SH-SY5Y (cell line): ENCODE results near the gene PPP1R15B.

ENCODE experiments used
- GATA2 ChIP-seq: IDR thresholded peaks from 2 replicates; pipeline ENCODE4 v1.6.1; 2011; ENCODE audit warnings: mild to moderate bottlenecking, low read depth, low read length
- GATA3 ChIP-seq: IDR thresholded peaks from 2 replicates; pipeline ENCODE4 v1.6.1; 2011; ENCODE audit warnings: low read depth, mild to moderate bottlenecking, low read length, moderate library complexity

The PPP1R15B gene

DNA sequence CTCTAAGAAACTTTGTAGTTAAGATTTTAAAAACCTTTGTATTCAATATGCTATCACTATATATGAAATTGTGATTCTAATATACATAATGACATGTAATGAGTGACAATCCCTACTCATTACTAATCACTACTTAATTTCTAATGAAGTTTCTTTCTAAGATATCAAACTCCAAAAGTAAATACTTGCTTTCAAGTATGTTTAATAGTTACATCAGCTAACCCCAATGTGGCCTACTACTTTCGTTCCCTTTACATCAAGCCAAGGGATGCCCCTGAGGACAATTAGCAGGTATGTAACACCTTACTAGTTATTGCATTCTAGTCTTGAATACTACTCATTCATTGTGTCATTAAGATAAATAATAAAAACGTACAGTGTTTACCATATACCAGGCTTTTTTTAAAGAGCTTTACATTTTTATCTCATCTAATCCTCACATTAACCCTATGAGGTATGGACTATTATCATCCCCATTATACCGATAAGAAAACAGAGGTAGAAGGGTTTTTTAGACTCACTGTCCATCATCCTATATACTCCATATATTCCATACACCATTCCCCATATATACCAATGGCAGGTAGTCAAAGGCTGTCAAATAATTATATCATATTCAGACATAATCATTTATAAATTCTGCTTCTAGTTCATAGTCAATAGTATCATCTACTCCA, 4.2 kb downstream of the PPP1R15B start:
- TF ChIP-seq GATA2 (no peak), GATA3 (no peak)

DNA sequence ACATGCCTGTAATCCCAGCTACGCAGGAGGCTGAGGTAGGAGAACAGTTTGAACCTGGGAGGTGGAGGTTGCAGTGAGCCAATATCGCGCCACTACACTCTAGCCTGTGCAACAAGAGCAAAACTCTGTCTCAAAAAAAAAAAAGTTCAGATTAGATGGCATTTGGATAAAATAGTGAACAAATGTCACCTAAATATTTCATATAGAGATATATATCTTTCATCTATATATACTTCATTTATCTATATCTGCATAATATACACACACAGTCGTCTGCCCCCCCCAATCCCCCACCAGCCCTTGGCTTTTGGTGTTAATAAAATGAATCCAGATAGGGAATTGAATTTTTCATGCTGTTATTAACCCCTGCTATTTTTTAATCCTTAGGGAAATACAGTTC, 5.0 kb downstream of the PPP1R15B start:
- TF ChIP-seq GATA2 (no peak), GATA3 (no peak)

- TF ChIP-seq GATA2 (no peak), GATA3 (no peak)
Observed at GRCh38 chr1:204405988-204406387, 5.6 kb downstream of the PPP1R15B start.

- TF ChIP-seq GATA3 (no peak), GATA2 (no peak)
Observed at GRCh38 chr1:204404629-204405028, 7.0 kb downstream of the PPP1R15B start.

- TF ChIP-seq GATA2 (no peak), GATA3 (no peak)
Observed at GRCh38 chr1:204402391-204402790, 9.2 kb downstream of the PPP1R15B start.

- no peak for TF ChIP-seq GATA2
- no peak for TF ChIP-seq GATA3
Observed at GRCh38 chr1:204401730-204402129, 9.9 kb downstream of the PPP1R15B start.

- TF ChIP-seq GATA3 (no peak), GATA2 (no peak)
Observed at GRCh38 chr1:204400882-204401510, 10.6 kb downstream of the PPP1R15B start.

DNA sequence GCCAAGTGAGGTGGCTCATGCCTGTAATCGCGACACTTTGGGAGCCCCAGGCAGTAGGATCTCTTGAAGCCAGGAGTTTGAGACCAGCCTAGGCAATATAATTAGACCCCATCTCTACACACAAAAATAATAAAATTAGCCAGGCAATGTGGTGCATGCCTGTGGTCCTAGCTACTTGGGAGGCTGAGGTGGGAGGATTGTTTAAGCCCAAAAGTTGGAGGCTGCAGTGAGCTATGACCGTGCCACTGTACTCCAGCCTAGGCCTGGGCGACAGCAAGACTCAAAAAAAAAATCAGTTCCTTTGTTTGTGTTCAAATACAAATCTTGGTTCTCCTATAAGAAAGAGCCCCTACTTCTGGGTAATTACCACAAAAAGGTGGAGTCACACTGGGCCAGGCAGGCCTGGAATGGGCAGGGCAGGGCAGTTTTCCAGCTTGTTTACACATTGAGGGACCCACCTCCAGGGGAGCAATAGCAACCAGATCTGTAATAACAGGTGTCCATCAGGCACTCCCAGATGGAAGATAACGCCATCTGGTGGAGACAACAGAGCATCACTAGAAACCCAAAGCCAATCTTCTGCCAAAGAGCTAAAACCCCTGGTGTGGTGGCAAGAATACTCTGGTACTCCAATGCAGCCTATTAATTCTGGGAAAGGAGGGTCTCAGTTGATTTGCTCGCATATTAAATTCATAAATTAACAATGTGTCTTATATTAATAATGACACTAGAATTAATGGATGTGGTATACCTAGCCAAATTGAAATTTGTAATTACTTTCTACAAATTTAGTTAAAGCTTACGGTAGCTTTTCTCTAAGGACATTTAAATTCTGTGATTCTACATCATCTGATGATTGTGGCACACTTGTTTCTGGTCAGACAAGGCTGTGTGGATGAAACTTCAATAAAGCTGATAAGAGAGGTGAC, 13.2 kb downstream of the PPP1R15B start:
- no peak for TF ChIP-seq GATA2
- no peak for TF ChIP-seq GATA3

DNA sequence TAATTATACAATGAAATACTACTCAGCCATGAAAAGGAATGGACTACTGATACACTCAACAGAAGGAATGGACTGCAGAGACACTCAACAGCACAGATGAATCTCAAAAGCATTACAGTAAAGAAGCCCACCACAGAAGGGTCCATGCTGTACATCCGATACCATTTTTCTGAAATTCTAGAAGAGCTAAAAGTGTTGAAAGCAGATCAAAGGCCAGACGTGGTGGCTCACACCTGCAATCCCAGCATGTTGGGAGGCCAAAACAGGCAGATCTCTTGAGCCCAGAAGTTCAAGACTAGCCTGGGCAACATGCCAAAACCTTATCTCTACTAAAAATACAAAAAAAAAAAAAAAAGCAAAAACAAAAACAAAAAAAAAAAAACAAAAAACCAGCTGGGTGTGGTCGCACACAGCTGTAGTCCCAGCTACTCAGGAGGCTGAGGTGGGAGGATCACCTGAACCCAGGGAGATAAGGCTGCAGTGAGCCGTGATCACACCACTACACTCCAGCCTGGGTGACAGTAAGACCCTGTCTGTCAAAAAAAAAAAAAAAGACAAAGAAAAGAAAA, 15.5 kb downstream of the PPP1R15B start:
- 0 out of 2 replicates have a peak, but pooled peaks have one; percentile 8 for TF ChIP-seq GATA2
- TF ChIP-seq GATA3, result no peak

GRCh38 chr1:204391629-204392028, 20.0 kb downstream of the PPP1R15B start:
- TF ChIP-seq GATA3 (no peak), GATA2 (no peak)

- TF ChIP-seq GATA3 (no peak), GATA2 (no peak)
Observed at GRCh38 chr1:204390751-204391466, 20.7 kb downstream of the PPP1R15B start.

DNA sequence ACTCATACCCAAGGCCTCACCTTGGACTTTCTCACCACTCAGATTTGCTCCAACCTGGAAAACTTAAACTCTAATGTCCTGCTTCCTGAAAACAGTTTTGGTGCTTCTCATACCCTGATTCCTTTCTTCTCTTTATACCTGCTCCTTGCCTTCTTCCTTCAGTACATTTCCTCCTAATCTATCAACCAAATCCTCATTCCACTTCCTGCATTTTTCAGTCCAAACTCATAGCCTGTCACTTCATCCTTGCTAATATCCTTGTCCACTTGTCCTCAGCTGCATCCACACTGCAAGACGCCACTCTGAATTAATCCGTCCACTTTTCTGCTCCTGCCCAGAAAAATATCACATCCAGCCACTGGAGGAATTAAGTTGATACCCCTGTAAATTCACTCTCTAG, 25.9 kb downstream of the PPP1R15B start:
- TF ChIP-seq GATA3 (no peak), GATA2 (no peak)

- TF ChIP-seq GATA3, result no peak
- no peak for TF ChIP-seq GATA2
Observed at GRCh38 chr1:204384636-204385352, 26.8 kb downstream of the PPP1R15B start.
